GM10266 (cell line): Measurements from ENCODE around the gene CHRM2.

ENCODE experiments used
- DNase-seq: peaks from one replicate; pipeline ENCODE4 v3.0.0; 2012; ENCODE audit errors: extremely low spot score
- TF ChIP-seq, protein P1 (sequence below): IDR thresholded peaks from 2 replicates; pipeline ENCODE4 v1.5.1; 2012; ENCODE audit warnings: mild to moderate bottlenecking, low read depth; ENCODE audit not compliant: control insufficient read depth, insufficient read depth; ENCODE audit errors: missing control alignments

Gene CHRM2

DNA sequence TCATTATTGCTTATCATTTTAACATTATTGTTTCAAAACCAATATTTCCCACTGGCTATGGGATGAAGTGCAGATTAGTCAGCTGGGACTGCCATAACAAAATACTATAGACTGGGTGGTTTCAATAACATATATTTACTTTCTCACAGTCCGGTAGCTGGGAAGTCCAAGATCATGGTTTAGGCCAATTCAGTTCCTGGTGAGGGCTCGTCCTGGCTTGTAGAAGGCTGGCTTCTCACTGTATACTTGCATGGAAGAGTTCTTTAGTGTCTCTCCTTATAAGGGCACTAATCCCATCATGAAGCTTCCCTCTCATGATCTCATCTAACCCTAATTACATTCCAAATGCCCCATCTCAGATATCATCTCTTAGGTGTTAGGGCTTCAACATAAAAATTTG lies 101.3 kb downstream of the CHRM2 start:
- TF ChIP-seq, protein P1, sequence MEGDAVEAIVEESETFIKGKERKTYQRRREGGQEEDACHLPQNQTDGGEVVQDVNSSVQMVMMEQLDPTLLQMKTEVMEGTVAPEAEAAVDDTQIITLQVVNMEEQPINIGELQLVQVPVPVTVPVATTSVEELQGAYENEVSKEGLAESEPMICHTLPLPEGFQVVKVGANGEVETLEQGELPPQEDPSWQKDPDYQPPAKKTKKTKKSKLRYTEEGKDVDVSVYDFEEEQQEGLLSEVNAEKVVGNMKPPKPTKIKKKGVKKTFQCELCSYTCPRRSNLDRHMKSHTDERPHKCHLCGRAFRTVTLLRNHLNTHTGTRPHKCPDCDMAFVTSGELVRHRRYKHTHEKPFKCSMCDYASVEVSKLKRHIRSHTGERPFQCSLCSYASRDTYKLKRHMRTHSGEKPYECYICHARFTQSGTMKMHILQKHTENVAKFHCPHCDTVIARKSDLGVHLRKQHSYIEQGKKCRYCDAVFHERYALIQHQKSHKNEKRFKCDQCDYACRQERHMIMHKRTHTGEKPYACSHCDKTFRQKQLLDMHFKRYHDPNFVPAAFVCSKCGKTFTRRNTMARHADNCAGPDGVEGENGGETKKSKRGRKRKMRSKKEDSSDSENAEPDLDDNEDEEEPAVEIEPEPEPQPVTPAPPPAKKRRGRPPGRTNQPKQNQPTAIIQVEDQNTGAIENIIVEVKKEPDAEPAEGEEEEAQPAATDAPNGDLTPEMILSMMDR: no peak
- no peak for DNase-seq

DNA sequence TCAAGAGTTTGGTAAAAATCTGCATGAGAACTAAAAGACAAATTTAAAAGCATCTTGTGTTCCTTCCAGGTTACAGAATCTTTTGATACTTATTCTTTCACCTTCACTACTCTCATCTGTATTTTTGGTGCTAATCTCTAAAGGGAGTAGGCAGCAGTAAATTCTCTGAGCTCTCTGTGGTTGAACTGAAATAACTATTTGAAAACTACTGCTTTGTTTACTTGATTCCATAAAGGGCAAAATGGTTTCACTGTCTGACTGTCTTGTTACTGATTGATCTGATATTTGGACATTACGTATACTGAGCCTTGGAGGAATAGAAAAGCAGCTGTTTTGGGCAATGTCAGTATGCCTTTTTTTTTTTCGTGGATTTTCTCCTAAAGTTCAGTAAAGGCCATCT lies 103.3 kb downstream of the CHRM2 start:
- TF ChIP-seq, protein P1: no peak

DNA sequence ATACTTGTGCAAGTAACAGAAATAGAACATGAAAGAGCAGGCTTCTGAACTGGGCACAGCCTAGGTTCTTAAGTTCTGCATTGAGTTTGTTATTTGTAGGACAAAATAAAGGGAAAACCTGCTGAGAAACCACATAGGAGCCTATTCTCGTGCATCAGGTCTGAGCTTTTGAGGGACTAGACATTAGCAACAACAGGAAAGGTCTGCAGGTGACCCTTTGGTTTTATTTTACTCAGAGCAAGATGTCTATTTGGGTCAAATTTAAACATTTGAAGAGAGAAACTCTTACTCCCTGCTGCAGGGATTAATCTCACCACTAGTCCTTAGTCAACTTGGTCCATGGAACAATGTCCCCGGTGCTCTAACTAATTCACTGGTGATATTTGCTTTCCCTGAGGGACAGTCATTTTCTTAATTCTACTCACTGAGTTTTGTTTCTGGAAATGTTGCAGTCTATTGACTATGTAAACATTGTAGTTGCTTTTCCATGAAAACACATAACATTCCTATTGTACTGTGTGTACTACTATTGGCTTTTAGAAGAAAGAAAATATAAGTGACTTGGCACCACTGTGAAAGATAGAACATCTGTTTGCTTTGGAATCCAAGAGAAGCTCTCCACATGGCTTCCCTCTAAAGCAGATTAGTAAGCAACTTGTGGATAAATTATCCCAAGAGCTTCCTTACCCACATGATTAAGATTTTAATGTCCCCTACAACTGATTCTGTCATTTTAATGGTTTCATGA lies 108.2 kb downstream of the CHRM2 start:
- TF ChIP-seq, protein P1: no peak
- no peak for DNase-seq

More for the DNA sequence above, 103.3 kb downstream of the CHRM2 start:
- no peak for DNase-seq

DNA sequence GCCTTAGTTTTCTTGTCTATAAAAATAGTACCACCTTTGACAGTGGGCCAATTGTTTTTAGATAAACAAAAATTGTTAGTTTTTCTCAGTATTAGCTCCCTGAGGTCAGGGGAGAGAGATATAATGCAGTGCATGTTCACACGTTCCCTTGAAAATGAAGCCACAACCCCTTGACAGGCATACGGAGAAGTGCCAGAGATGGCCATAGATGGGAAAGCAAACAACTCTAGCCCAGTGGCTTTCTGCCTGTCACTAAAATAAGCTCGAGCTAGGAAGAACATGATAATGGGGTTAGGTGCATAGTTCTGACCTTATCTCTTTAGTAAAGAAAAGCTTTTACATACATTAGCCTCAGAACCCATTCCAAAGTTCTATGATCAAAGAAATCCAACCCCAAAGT lies 124.9 kb downstream of the CHRM2 start:
- TF ChIP-seq, protein P1: no peak
- DNase-seq: no peak

DNA sequence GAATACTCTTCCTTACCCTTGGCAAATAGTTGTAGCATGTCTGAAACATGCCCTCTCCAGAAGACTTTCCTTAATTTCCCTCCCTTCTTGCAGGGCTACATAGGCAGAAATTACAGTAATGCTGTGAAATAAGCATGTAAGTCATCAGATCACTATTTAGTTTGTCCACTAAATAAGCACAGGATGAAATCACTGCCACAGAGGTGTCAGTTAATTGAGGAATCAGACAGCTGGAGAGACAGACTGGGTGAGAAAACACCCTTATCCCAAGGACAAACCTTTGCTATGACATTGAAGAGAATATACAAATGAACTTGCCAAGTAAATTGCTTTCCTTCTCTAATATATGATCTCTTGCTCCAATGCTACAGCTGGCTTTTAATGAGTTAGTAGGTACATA lies 129.3 kb downstream of the CHRM2 start:
- DNase-seq: no peak
- TF ChIP-seq, protein P1: no peak

DNA sequence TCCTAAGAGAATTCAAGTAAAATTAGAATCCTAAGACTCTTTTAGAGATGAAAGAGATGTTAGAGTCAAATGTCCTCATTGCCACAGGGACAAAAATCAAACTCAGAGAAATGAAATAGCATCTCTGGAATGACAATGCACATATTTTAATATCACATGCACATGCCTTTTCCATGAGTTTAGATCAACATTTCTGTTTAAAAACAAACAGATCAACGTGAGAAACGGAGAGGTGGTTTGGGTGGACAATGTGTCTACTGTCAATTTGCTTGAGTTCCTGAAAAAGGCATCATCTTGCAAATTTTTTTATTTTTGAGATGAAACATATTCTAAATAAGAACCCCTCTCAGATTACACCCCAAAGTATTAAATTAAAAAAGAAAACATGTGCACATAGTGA lies 130.0 kb downstream of the CHRM2 start:
- DNase-seq: no peak
- TF ChIP-seq, protein P1: no peak

DNA sequence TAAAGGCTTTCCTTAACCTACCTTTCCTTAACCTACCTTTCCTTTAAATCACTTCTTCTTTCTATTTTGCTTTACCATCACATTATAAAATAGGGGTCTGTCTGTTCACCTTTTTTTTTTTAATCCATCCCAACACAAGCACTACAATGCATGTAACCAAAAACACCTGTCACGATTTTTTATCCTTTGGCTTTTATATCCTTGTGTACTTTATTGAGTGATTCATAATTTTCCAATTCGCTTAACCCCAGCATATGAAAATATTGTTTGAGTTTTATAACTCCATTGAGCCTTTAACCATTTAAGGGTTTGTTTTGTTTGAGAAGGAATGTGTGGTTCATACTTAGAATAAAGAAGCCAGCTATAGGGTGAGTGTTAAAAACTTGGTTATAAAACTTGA lies 132.2 kb downstream of the CHRM2 start:
- TF ChIP-seq, protein P1: no peak
- DNase-seq: no peak
